GM19035 (cell line): ENCODE measurements around the gene TAX1BP1.

Source experiments
- ATAC-seq: cut with Tn5 transposase; IDR thresholded peaks from one replicate; pipeline ENCODE4 v1.9.1; 2021; ENCODE audit not compliant: unreplicated experiment

TAX1BP1 gene

GRCh38 chr7:27777662-27778061, 37.7 kb downstream of the TAX1BP1 start:
- no peak for ATAC-seq

DNA sequence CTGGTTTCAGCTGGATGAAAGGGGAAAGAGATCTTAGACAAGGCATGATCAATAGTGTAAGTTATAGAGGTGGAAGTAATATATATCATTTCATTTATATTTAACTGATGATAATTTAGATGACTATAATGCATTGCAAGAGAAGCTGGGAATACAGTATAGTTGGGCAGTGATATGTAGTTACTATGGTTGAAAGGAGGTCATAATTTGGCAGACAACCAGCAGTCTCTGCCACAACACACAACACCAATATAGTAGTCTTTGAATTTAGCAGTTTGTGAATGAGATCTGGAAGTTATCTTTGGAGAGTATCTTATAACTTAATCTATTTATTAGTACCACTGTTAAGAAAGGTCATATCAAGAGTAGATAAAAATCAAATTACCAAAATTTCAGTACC, 39.9 kb downstream of the TAX1BP1 start:
- no peak for ATAC-seq

DNA sequence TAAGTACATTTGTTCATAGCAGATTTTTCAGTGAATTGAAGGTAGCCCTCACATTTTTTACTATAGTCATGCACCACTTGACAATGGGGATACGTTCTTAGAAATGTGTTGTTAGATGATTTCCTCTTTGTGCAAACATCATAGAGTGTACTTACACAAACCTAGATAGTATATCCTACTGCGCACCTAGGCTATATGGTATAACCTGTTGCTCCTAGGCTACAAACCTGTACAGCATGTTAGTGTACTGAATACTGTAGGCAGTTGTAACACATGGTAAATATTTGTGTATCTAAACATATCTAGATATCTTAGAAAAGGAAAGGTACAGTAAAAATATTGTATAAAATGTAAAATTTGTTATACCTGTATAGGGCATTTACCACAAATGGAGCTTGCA, 41.2 kb downstream of the TAX1BP1 start:
- no peak for ATAC-seq

DNA sequence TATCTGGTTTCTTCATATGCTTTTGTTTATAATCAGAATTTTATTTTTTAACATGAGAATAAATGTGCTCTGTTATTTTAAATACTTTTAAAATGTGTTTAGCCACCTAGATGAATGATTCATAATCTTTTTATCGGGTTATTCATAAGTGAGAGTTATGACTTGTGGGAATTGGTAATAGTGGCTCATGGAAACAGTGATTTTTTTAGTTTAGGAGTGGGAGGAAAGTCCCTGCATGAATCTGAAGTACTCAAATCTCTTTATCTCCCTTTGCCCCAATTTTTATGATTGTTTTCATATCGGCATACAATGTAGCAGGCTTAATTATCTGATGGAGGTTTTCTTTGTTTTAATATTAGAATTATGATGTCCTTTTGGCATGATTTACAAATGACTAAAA, 42.9 kb downstream of the TAX1BP1 start:
- no peak for ATAC-seq

DNA sequence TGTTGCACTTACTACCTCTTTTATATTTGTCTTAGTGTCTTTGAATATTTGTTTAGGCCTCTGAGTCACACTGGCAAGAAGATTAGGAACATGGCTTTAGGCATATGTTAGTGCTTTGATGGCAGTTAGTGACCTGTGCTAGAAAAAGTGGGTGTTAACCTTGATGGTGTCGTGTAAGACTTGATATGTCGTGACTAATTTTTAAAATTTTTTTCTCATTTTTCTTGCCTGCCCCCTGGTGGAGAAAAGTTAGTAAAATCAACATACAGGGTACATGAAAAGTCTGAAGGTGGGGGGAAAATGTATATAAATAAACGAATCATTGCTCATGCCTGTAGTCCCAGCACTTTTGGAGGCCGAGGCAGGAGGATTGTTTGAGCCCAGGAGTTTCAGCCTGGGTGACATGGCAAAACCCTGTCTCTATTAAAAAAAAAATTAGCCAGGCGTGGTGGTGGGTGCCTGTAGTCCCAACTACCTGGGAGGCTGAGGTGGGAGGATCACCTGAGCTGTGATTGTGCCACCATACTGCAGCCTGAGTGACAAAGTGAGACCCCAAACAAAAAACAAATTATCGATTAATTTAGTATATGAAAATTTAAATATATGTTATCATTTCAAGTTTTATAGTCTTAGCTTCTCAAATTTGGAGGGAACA, 44.6 kb downstream of the TAX1BP1 start:
- no peak for ATAC-seq

- no peak for ATAC-seq
These were observed 48.5 kb downstream of the TAX1BP1 start for GRCh38 chr7:27788437-27788836.

DNA sequence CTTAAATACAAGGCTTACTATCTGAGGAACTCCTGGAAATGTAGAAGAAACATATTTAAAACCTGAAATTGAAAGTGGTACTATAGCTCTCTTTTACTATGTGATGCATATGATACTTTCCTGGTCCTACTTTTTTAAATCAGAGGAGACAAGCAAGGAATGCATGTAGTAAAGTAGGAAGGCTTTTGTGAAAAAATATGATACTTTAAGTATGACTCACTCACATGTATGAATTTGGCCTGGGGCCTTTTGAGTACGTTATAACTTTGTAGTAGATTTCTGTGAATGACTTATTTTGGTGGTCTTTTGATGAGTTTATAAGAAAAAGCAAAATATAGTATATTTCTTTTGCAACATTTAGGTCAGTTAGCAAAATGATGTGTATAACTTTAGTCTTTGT, 53.8 kb downstream of the TAX1BP1 start:
- no peak for ATAC-seq

GRCh38 chr7:27795977-27796376, 56.0 kb downstream of the TAX1BP1 start:
- ATAC-seq = no peak

DNA sequence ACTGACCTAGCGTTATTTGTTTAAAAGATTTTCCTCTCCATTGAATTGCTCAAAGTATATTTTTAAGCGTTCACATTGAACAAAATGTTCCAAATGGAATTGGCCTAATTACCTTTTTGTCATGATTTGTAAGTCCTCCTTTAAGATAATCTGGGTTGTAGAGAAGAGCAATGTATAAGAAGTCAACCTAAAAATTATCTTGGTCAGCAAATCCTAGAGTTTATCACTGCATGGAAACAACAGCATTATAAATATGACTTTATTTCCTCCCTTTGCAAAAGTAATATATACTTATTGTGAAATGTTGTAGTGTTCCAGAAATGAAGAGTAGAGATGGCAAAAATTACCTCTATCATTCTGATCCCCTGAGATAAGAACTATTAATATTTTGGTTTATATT, 59.2 kb downstream of the TAX1BP1 start:
- ATAC-seq = no peak

- ATAC-seq = no peak
These were observed 63.0 kb downstream of the TAX1BP1 start for GRCh38 chr7:27802999-27803398.

DNA sequence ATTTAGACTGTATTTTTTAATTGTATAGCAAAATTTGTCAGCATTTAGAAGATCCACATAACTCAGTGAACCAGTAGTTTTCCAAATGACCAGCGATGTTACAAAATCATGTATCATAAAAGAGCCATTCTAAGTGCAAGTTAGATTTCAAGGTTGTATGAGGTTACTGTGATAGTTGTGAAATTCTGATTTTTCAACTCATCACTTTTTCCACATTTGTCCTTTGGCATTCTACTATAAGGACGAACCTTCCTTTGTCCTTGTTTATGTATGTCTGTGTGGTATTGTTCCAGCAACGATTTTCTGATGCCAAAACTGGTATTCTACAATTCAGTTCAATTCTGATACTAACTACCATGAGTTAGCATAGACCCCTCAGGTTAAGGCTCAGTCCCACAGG, 64.2 kb downstream of the TAX1BP1 start:
- ATAC-seq = no peak

DNA sequence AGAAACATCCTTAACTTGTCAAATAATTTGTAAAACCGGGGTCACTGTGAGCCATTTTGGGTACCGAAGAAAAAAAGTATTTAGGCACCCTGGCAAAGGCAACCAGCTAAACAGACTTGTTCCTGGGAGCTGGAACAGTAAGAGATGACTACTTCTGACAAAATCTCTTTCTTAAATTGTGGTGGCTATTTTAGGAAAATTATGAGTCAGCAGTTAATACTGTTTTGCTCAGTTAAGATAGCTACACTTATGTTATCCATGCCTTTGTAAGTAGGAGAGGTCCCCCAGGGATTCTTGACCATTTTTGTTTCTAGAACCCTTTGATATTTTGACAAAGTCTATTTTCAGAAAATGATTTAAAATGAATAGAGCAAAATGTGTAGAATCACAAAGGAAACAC, 68.7 kb downstream of the TAX1BP1 start:
- no peak for ATAC-seq

GRCh38 chr7:27810186-27810585, 70.2 kb downstream of the TAX1BP1 start:
- no peak for ATAC-seq

- no peak for ATAC-seq
These were observed 72.7 kb downstream of the TAX1BP1 start for GRCh38 chr7:27812706-27813105.

- ATAC-seq = no peak
These were observed 82.3 kb downstream of the TAX1BP1 start for GRCh38 chr7:27822245-27822644.

GRCh38 chr7:27825891-27826290, 85.9 kb downstream of the TAX1BP1 start:
- ATAC-seq = no peak

GRCh38 chr7:27826357-27826756, 86.4 kb downstream of the TAX1BP1 start:
- no peak for ATAC-seq

- no peak for ATAC-seq
These were observed 94.4 kb downstream of the TAX1BP1 start for GRCh38 chr7:27834179-27834921.

GRCh38 chr7:27835376-27835775, 95.4 kb downstream of the TAX1BP1 start:
- no peak for ATAC-seq

DNA sequence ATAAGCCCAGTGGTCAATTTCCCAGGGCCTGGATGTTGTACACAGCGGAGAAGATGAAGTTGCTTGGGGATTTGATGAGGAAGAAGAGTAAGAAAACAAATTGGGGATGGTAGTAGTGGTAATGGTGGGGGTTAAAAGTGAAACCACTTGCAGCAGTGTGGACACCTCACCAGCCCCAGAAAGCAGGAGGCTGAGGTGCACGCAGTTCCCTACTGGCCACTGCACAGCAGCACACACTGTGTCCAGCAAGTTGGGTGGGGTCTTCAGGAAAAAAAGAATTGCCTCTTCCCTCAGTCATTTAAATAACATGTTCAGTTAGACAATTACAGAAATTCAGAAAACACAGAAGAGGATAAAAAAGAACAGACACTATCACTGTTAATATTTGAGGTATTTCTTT, 96.6 kb downstream of the TAX1BP1 start:
- ATAC-seq = no peak

DNA sequence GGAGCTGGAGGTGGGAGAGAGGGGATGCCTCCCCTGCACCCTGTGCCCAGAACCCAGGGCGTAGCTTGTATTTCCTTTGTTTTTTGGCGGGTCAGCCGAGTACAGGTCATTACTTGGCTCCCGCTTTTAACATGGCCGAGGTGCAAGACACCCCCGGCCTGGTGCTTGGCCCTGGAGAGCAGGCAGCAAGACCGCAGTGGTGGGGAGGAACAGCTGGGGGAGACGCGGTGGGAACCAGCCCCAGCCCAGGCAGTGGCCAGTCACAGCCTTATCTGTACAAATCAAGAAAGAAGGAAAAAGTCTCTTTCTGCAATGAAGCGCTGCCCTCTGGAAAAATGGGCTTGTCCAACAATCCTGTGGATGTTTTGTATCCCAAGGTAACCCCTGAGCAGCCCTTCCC, 99.1 kb downstream of the TAX1BP1 start:
- no peak for ATAC-seq

DNA sequence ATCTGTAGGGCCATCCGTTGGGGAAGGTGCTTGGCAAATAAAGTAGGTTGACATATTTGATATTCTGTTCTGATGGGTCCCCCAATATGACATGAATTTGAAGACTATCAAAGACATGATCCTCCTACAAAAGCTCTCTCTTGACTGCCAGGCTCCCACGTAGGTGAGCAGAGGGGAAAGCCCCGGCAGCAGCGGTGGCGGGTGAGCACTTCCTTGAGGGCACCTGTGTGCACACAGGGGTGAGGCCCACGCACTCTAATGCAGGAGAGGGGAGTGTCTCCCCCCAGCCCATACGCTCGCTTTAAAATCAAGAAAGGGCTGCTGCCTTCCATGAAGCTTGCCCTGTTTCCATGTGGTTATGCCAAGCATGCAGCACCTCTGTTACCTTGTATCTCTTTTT, 100.4 kb downstream of the TAX1BP1 start:
- no peak for ATAC-seq
